Fibroblast of the aortic adventitia (primary cell): Measurements from ENCODE around the gene DMRT3. TPM values are rescaled to one million over a fixed set of nuclear protein-coding genes. Genes with fewer than 3 reads are reported as not detected.
"Not testable (repeated sequence)": the region's sequence is repeated elsewhere in the genome, so short reads cannot be mapped to it uniquely, and the experiment has no call there.

Experiments
- DNase-seq: peaks from one replicate; pipeline ENCODE4 v3.0.0-alpha.2; 2010; ENCODE audit warnings: low read depth
- H3K4me3 ChIP-seq: 2 replicates; pipeline ENCODE4 v1.5.1; 2011; ENCODE audit warnings: low read depth, mild to moderate bottlenecking, control low read depth, low read length, moderate library complexity
- total RNA-seq: library from RNA; depleted of rRNA; stranded (reverse); fragments of >200 nt; gene quantifications from 2 replicates; pipeline ENCODE4 v1.2.3, GENCODE V29; 2012; ENCODE audit warnings: low replicate concordance
- TF ChIP-seq, protein P1 (sequence below): IDR thresholded peaks from 2 replicates; pipeline ENCODE4 v1.5.1; 2011; ENCODE audit warnings: mild to moderate bottlenecking, low read length, control low read depth, inconsistent platforms; ENCODE audit not compliant: insufficient read depth

The DMRT3 gene
- total RNA-seq, 1 donor = not detected

- TF ChIP-seq, protein P1, sequence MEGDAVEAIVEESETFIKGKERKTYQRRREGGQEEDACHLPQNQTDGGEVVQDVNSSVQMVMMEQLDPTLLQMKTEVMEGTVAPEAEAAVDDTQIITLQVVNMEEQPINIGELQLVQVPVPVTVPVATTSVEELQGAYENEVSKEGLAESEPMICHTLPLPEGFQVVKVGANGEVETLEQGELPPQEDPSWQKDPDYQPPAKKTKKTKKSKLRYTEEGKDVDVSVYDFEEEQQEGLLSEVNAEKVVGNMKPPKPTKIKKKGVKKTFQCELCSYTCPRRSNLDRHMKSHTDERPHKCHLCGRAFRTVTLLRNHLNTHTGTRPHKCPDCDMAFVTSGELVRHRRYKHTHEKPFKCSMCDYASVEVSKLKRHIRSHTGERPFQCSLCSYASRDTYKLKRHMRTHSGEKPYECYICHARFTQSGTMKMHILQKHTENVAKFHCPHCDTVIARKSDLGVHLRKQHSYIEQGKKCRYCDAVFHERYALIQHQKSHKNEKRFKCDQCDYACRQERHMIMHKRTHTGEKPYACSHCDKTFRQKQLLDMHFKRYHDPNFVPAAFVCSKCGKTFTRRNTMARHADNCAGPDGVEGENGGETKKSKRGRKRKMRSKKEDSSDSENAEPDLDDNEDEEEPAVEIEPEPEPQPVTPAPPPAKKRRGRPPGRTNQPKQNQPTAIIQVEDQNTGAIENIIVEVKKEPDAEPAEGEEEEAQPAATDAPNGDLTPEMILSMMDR = no peak
These were observed 5.0 kb downstream of the DMRT3 start for GRCh38 chr9:981491-981898.

GRCh38 chr9:982394-983230 is 6.2 kb downstream of the DMRT3 start:
- no peak overlapping the region for H3K4me3 ChIP-seq
- TF ChIP-seq, protein P1 = no peak
- no peak for DNase-seq

More at GRCh38 chr9:981491-981898, 5.0 kb downstream of the DMRT3 start:
- DNase-seq = no peak
- no peak overlapping the region for H3K4me3 ChIP-seq

GRCh38 chr9:994005-994404 is 17.6 kb downstream of the DMRT3 start:
- no peak overlapping the region for H3K4me3 ChIP-seq
- DNase-seq = no peak
- TF ChIP-seq, protein P1 = no peak

DNA sequence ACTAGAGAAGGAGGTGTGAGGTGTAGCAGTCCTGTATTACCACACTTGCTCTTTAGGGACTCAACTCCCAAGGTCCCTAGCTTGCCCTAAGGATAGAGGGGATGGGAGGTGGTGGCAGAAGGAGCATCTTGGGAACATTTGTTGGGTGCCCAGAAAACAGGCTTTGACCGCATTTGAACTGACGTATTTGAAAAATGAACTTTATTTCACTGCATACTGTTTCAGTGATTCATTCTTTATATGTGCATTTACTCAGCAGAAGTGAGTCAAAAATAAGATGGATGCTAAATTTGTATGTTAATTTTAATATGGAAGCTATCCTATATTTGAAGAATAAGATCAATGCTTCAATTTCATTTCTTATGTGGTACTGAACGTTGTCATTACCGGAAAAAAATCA is 18.7 kb downstream of the DMRT3 start:
- DNase-seq = no peak
- TF ChIP-seq, protein P1 = no peak
- H3K4me3 ChIP-seq = no peak overlapping the region

GRCh38 chr9:995781-996180 is 19.3 kb downstream of the DMRT3 start:
- DNase-seq = no peak
- no peak overlapping the region for H3K4me3 ChIP-seq
- TF ChIP-seq, protein P1 = no peak

DNA sequence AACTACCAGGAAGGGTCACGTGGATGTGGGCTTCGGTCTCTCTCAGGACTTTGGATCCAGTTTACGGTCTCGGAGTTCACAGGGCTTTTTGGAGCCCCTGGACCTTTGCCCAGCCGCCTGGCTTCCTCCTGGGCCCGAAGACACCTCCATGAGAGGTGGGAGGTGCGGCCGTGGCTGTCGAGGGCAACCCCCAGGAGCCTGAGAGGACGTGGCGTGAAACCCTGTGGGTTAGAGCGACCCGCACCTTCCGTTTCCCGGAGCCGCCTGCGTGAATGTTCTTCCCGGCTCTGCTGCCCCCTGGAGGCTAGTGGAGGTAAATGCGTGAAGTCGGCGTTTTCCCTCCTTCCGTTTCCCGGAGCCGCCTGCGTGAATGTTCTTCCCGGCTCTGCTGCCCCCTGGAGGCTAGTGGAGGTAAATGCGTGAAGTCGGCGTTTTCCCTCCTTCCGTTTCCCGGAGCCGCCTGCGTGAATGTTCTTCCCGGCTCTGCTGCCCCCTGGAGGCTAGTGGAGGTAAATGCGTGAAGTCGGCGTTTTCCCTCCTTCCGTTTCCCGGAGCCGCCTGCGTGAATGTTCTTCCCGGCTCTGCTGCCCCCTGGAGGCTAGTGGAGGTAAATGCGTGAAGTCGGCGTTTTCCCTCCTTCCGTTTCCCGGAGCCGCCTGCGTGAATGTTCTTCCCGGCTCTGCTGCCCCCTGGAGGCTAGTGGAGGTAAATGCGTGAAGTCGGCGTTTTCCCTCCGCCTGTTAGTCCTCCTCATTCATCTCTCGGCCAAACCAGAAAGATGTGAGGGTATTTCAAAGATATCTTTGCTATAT is 22.1 kb downstream of the DMRT3 start:
- not testable (repeated sequence) for DNase-seq, H3K4me3 ChIP-seq

DNA sequence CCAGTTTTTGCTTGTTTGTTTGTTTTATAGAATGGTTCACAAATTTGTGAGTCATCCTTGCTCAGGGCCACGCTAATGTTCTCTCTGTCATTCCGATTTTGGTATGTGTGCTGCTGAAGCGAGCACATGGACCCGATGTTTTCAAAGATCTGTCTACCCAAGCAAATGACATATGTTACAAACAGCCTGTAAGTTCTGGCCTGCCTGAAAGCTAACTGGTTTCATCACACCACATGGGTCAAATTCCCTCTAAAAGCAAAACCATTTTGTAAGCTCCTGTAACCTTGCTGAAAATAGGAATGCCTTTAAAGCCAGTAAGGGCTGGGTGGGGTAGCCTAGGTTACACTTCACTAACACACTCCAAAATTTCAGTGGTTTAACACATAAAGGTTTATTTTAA is 25.4 kb downstream of the DMRT3 start:
- DNase-seq = no peak
- H3K4me3 ChIP-seq = no peak overlapping the region
- TF ChIP-seq, protein P1 = no peak
